Measurements from ENCODE around the gene NOS2.

NOS2 gene

GRCh38 chr17:27821318-27821717 lies 21.0 kb upstream of the NOS2 start:
- H3K27ac ChIP-seq: no peak overlapping the region
- no peak for TF ChIP-seq ZFX (IDR thresholded peaks at IDR 0.05)

- no peak overlapping the region for H3K27ac ChIP-seq
- TF ChIP-seq CTCF (conservative IDR thresholded peaks at IDR 0.05) (no peak), ZFX (IDR thresholded peaks at IDR 0.05) (no peak)
These were observed 18.8 kb upstream of the NOS2 start for GRCh38 chr17:27819145-27819544.

- H3K27ac ChIP-seq: no peak overlapping the region
These were observed 18.2 kb upstream of the NOS2 start for GRCh38 chr17:27818401-27819105.

GRCh38 chr17:27817731-27818130 lies 17.4 kb upstream of the NOS2 start:
- TF ChIP-seq ZFX (IDR thresholded peaks at IDR 0.05) (no peak), CTCF (conservative IDR thresholded peaks at IDR 0.05) (no peak)
- H3K27ac ChIP-seq: no peak overlapping the region

More at GRCh38 chr17:27818401-27819105, 18.2 kb upstream of the NOS2 start:
- TF ChIP-seq CTCF (conservative IDR thresholded peaks at IDR 0.05) (no peak), ZFX (IDR thresholded peaks at IDR 0.05) (no peak)

GRCh38 chr17:27816946-27817345 lies 16.6 kb upstream of the NOS2 start:
- TF ChIP-seq ZFX (IDR thresholded peaks at IDR 0.05): no peak
- TF ChIP-seq CTCF (conservative IDR thresholded peaks at IDR 0.05): no peak
- H3K27ac ChIP-seq: no peak overlapping the region

- H3K27ac ChIP-seq: peak overlapping the region; percentile 35
- TF ChIP-seq CTCF (conservative IDR thresholded peaks at IDR 0.05) (no peak), ZFX (IDR thresholded peaks at IDR 0.05) (no peak)
These were observed 11.6 kb upstream of the NOS2 start for GRCh38 chr17:27811961-27812360.

- TF ChIP-seq ZFX (IDR thresholded peaks at IDR 0.05) (no peak), CTCF (conservative IDR thresholded peaks at IDR 0.05) (no peak)
- H3K27ac ChIP-seq: no peak overlapping the region
These were observed 10.7 kb upstream of the NOS2 start for GRCh38 chr17:27810902-27811557.

All from C4-2B (cell line).